Measurements from ENCODE around the gene FUZ.

The FUZ gene

GRCh38 chr19:49781394-49781793, 31.7 kb downstream of the FUZ start:
- no peak for DNase-seq

- DNase-seq: no peak
Measured at GRCh38 chr19:49780861-49781260, 32.2 kb downstream of the FUZ start.

- DNase-seq: no peak
Measured at GRCh38 chr19:49779731-49780555, 33.1 kb downstream of the FUZ start.

GRCh38 chr19:49776371-49776764, 36.7 kb downstream of the FUZ start:
- DNase-seq: no peak

- DNase-seq: no peak
Measured at GRCh38 chr19:49775742-49776370, 37.2 kb downstream of the FUZ start.

- DNase-seq: no peak
Measured at GRCh38 chr19:49774969-49775368, 38.1 kb downstream of the FUZ start.

GRCh38 chr19:49773663-49774350, 39.3 kb downstream of the FUZ start:
- peak in 4 of 51 donors; percentile 10 to 24 (median 19) for DNase-seq

GRCh38 chr19:49772850-49773432, 40.2 kb downstream of the FUZ start:
- no peak for DNase-seq

GRCh38 chr19:49771674-49772139, 41.4 kb downstream of the FUZ start:
- no peak for DNase-seq

GRCh38 chr19:49770529-49770928, 42.6 kb downstream of the FUZ start:
- DNase-seq: no peak

- no peak for DNase-seq
Measured at GRCh38 chr19:49767967-49768581, 45.0 kb downstream of the FUZ start.

GRCh38 chr19:49767381-49767780, 45.7 kb downstream of the FUZ start:
- DNase-seq: no peak

- peak in 1 of 51 donors; percentile 82 for DNase-seq
Measured at GRCh38 chr19:49766930-49767299, 46.2 kb downstream of the FUZ start, which contains the start of gene AP2A1. AP2A1 (plus strand) TSS chr19:49767001; CDS start chr19:49767134, 133 bp downstream.

- DNase-seq: peak; percentile 78 to 100 (median 99)
Measured at GRCh38 chr19:49766007-49766929, 46.8 kb downstream of the FUZ start.

GRCh38 chr19:49764341-49764740, 48.8 kb downstream of the FUZ start:
- DNase-seq: no peak

GRCh38 chr19:49763230-49763629, 49.9 kb downstream of the FUZ start, which contains the start of gene TSKS:
TSKS (minus strand) TSS chr19:49763306; CDS start chr19:49763247, 59 bp downstream.
- DNase-seq: no peak

GRCh38 chr19:49761625-49762311, 51.3 kb downstream of the FUZ start:
- DNase-seq: no peak

- DNase-seq: no peak
Measured at GRCh38 chr19:49761249-49761624, 51.9 kb downstream of the FUZ start.

- peak in 4 of 51 donors; percentile 9 to 64 (median 18) for DNase-seq
Measured at GRCh38 chr19:49758292-49758691, 54.8 kb downstream of the FUZ start.

Data from hypothalamus (tissue), 51 donors.